Measurements from ENCODE around the gene INTS12.

INTS12 gene

DNA sequence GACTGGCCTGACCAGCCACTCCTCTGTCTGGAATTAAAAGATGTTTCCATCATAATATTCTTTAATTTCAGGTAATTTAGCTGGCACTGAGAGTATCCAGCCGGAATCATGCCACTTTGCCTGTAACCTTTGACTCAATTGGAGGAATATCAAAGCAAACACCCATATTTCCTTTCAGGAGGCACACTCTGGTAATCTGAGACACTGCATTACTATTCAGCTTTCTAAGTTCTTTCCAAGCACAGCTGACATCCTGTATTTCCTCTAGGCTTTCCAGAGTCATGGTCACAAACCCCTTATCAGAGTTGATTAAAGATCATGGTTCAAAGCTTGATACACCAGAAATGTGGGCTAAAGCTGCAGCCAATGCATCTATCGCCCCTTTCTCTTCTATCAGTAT is 29.3 kb downstream of the INTS12 start:
- DNase-seq, result no peak

DNA sequence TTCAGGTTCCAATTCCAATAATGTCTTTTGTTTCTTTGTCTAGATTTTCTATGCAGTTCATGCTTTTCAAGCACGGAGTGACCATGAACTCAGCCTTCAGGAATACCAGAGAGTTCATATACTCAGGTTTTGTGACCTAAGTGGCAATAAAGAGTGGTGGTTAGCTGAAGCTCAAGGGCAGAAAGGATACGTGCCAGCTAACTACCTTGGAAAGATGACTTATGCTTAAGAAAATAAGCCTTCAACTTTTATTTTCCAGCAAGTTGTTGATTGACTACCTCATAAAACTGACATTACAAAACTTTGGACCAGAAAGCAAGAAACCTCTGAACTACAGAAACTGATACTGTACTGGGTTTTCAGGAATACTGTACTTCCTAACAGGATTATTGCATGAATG is 30.8 kb downstream of the INTS12 start:
- no peak for DNase-seq

DNA sequence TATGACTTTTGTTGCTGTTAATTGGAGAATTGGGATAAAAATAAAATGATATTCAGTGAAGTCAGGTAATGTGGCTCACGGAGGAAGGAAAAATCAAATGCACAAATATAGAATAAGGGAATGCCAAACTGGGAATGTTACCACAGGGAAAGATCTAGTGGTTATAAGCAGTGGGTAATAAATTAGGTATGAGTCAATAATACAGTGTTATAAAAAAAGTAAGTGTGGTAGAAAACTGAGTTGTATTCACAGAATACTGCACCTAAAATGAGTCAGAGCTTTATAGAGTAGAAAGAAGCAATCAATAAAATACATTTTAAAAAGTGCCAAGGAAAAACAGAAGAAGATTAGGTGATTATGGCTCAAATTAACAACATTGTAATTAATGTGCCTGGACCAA is 34.5 kb downstream of the INTS12 start:
- no peak for DNase-seq

DNA sequence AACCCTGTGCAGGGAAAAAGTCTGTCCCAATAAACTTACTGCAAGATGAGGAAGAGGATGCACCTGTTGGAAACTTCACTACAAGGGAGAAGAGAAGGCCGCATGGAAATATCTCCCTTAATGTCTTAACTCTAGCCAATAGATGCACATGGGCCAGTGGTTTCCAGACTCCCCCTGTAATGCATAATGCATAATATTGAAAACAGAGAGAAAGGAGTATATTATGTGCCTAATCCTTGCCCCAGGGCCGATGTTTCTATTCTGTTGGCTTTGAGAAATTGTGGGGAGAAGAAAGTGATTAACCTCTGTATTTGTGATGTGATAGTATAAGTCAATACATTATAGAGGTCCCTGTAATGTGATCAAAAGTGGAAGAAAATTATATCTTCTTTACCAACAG is 37.2 kb downstream of the INTS12 start:
- no peak for DNase-seq

DNA sequence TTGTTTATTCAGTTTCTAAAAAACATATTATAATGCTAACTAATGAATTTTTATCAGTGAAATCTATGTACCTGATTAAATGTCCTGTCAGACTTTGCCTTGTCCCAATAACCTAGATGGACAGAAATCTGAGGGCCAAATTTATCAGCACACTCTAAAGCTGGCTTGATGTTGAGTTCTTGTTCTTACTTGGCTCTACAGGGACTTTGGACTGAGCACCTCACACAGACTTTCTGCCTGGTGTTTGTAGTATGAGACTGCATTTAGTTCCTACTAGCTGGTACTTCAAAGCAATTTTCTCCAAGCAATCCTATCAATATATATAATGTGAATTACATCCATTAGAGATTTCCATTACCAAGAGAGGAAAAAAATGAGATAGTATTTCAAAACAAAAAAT is 37.8 kb downstream of the INTS12 start:
- no peak for DNase-seq

DNA sequence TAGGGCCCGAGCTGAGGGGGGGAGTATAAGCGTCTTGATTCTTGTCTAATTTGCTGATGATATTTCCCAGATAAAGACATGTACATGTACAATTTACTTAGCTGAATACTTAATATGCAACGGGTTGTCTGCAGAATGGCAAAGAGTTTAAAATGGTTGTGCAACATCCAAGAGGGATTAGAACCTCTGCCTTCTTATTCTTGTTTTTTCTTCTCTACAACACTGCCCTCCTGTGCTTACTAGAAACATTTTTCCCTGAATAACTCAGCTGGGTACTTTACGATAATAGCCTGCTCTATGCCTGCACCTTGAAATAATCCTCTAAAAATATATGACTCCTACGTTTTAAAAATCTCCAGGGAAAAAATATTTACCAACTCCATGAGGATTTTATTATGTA is 41.8 kb downstream of the INTS12 start:
- no peak for DNase-seq

DNA sequence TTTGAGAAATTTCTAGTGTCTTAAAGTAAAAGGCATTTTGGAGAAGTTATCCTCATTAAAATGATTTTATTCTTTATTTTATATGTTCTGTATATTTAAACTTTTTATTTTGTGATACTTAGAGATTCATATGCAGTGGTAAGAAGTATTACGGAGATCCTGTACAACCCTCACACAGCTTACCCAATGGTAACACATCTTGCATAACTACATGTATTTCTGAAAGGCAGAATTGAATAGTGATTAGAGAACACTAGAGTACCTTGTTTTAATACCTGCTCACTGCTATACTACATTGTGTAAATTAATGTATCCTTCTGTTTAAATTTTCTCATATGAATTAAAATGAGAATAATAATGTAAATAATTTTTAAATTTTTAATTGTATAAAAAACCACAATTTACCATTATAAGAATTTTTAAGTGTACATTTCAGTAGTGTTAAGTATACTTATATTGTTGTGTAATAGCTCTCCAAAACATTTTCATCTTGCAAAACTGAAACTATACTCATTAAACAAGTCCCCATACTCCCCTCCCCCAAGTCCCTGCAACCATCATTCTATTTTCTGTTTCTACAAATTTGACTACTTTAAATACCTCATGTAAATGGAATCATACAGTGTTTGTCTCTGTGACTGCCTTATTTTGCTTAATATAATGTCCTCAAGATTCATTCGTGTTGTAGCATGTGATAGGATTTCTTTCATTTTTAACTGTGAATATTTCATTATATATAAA is 45.4 kb downstream of the INTS12 start:
- DNase-seq, result no peak

DNA sequence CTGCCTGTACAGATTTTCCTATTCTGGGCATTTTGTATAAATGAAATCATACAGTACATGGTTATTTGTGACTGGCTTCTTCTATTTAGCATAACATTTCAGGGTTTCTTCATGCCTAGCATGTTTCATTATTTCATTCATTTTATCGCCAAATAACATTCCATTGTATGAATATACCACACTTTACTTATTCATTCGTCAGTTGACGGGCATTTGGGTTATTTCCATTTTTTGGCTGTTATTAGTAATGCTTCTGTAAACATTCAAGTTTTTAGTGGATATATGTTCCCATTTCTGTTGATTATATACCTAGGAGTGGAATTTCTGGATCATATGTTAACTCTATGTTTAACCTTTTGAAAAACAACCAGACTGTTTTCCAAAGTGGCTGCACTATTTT is 47.5 kb downstream of the INTS12 start:
- DNase-seq, result no peak

DNA sequence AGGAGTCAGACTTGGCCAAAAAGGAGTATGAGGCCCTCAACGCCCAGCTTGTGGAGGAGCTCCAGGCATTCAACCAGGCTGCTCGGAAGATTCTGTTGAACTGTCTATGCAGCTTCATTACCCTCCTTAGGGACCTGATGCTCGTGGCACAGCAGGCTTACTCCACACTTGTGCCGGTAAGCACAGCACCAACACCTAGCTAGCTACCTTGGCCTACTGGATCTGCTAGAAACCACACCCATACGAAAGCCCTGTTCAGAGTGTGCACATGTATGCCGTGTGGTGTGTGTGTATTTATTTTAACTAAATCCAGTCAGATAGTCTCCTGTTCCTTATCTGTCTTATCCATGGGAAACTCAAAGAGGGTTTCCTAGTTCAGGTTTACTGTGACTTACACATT is 49.3 kb downstream of the INTS12 start:
- DNase-seq, result no peak

DNA sequence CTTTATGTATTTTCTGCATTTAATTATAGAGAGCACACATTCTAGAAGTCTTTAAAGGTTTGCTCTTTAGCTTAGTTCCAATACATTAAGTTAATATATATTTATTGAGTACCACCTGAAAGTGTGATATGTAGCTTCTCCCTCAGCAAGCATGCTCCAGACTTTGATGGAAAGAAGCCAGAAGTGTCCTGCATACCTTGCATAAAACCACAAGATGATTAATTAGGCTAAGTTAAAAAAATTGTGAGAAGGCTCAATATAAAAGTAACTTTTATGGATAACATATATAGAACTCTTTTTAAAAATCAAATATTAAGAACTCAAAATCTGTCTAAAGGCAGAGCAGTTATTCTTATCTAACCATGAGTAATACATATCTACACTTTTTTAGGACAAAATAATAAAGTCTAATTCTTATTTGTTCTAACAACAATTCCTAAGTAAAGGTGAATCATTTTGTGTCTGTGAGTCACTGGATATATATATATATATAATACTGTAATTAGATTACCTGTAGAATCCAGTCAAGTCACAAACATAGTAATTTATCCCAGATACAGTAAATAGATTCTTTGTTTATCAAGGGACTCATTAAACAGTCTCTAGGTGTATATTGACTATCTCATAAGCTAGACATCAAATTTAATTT is 51.2 kb downstream of the INTS12 start:
- DNase-seq, result no peak

DNA sequence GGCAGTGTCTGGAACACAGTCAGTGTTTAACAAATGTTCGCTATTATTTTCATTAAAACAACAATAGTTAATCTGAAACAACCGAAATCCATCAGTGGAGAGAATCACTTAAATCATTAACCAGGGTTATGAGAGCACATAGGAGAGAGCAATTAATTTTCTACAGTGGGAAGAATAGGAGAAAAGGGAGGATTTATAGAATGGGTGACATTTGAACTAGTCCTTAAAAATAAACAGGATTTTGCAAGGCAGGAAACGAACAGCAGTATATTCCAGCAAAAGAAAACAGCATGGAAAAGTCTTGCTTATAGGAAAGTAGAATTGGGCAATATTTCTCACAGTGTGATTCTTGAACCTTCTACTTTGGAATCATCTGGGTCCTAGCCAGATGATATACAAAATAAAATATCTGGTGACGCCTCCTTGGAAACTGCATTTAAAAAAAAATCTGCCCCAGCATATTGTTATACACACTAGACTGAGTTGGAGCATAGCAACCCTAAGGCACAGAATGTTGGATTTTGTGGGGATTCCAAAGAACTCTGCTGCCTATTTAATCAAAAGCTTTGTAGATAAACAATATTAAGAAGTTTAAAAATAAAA is 56.1 kb downstream of the INTS12 start:
- DNase-seq, result no peak

DNA sequence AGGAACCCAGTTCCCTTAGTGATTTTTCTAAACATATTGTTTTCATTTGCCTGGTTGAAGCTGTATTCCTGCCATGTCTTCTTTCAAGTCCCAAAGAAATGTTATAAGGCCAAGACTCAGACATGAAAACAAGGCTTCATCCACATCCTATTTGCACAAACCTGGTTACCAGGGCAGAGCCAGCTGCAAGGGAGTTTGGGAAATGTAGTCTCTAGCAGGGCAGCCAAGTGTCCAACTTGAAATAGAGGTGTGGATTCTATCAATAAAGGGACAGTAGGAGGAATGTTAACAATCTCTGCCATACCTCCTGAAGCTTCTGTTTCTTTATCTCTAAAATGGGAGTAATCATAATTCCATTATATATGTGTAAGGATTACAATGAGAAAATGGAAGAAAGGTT is 56.6 kb downstream of the INTS12 start:
- DNase-seq, result no peak

DNA sequence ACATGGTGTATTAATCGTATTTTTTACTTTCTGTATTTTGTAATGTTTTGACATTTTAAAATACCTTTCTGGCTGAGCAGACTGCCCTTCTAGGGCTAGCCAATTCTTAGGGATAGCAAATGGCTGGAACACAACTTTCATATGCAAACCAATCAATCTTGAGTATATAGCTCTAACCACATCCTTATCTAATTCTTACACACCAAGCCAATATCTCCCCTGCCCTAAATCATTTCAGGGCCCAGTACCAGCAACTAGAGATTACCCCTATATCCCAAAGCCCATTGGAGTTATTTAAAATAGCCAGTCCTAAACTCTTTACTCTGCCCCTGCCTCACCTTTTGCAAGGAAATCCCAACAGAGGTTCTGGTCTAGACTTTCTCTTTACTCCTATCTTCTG is 58.3 kb downstream of the INTS12 start:
- no peak for DNase-seq

DNA sequence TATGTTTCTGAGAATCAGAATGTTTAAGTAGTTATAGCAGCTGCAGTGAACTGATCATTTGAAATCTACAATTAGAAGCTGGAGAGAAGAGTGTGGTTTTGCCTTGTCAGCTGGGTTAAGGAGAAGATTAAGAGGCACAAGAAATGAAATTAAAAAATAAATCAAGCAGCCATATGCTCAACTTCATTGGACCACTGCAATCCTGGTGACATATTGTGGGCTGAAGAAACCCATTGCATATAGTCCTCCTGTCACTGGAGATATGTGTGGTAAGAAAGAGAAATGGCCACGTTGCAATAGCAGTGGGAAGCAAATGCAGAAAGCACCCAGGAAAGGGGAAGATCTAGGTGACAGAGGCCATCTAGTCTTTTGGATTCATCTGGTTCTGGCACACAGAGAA is 63.0 kb downstream of the INTS12 start:
- DNase-seq, result no peak

DNA sequence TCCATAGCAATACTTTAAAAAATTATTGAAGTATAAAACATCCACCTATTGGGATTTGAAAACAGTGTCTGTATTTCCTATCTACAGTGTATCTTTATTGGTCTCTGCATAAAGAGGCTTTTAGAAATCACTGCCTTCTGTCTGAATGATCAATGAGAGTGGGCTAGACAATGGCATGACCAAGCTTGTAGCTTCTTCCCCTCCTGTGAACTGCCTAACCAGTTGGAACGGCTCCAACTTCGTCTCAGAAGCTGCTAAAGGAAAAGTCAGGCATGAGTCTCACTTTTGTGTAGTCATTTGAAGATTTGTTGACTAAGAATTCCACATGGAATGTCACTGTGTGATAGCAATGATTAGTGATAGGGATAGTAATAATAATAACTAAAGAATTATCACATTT is 64.2 kb downstream of the INTS12 start:
- no peak for DNase-seq

DNA sequence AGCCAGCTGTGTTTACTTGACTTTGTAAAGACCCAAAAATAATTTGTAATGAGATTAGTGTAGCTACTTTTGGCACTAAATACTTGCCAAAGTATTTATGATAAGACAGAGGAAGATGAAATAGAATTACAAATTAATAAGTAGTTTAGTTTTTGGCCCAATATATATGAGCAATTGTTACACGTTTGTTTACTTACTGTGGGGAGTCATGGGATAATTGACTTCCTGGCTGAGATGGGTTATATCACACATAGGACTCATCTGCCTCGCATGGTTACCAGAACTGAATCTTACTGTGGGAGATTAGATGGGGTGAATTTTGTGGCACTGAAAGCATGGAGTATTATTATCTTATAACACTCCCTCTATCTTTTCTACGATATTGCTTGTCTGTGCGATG is 66.6 kb downstream of the INTS12 start:
- DNase-seq, result no peak

DNA sequence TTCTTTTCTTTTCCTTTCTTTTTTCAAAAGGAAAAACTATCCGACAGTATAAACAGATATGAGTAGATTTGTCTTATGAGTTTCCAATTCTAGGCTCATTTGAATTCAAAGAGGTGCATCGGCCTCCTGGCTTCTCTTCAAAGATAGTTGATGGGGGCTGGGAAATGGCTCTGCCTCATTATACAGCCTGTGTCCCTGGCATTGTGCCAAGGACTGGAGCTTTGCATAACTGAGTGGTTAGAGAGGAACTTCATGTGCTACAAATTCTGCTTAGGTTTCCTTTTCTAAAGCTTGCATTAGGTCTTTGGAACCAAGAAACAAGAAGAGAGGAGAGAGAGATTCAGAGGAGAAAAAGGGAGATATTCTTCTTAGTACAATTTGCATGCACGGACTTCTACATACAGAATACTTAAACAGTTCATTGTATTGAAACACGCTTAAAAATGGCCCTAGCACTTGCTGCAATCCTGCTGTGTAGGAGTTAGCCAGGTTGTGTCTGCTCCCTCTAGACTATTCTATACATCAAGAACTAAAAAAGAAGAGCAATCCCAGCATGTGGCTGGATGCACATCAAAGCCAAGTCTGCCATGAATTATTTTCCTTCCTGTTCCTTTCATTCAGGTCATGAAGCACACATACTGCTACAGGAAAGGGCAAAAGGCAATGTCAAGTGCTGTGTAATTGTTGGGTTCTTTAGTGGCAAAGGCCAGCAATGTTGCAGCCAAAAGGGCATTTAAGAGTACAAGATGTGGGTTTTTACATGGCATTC is 70.9 kb downstream of the INTS12 start:
- DNase-seq, result no peak

DNA sequence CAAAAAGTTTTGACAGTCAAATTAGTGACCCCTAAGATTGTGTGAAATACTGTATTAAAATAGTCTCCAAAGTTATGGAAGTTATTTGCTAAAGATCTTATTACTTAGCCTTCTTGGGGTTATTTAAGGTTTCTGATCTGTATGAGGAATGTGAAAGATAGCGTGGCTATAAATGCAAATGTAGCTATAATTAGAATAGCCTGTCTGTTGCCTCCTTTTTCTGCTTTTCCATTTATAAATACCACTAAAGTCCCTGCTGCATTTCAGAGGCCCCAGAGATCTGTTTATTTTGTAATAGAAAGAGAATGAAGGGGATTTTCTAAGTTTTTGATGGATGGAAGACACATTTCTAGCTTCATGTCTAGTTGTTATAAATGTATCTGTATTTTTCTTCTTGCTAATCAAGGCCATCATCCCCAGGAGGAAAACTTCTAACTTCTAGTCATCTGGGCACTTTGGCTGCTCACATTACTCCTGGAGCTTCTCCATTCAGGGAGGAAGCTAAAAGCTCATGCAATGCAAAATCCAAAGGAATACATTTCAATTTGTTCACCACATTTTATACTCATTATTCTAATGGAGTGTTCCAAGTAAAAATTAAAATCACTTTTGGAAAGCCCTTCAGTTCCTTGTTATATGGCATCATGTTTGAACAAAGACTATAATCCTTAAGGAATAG is 73.9 kb downstream of the INTS12 start:
- DNase-seq, result no peak

DNA sequence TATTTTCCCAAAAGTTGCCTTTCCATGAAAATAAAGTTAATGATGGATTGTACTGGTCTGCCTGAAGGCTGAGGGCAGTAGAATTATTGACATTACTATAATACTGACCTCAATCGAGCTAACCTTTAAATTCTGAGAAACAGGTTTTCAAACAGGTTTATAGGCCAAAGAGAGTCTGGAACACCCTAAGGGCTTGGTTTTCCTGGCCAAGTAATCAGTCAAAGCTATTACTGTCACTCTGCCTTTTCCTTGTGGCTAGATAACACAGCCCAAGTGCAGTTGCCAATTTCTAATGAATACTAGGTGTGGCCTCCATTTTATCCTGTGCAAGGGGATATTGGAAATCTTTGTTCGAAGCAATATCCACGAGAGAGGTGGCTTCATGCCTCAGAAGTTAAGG is 75.2 kb downstream of the INTS12 start:
- DNase-seq, result no peak

Measured in effector CD8-positive, alpha-beta T cell (primary cell).